Measurements from ENCODE around the gene TMEM203. TPM values are rescaled to one million over a fixed set of nuclear protein-coding genes. Genes with fewer than 3 reads are reported as not detected.

Gene TMEM203
- total RNA-seq, 1 donor from 2014 or later = 41.2 TPM

GRCh38 chr9:137194909-137195308 is 10.5 kb downstream of the TMEM203 start:
- no peak overlapping the region for H3K4me3 Mint-ChIP-seq (ENCODE audit: unreplicated experiment)
- DNase-seq (ENCODE audit: extremely low spot score, unreplicated experiment) = no peak
- TF ChIP-seq CTCF (IDR thresholded peaks at IDR 0.05) = no peak

GRCh38 chr9:137194388-137194787 is 11.1 kb downstream of the TMEM203 start:
- H3K36me3 Mint-ChIP-seq (ENCODE audit: unreplicated experiment) = peaks cover 7% of the 10 kb centered on the region
- H3K4me1 Mint-ChIP-seq (ENCODE audit: unreplicated experiment) = peaks cover 25% of the 10 kb centered on the region
- DNase-seq (ENCODE audit: extremely low spot score, unreplicated experiment) = no peak
- H3K4me3 Mint-ChIP-seq (ENCODE audit: unreplicated experiment) = no peak overlapping the region
- H3K27me3 Mint-ChIP-seq (ENCODE audit: unreplicated experiment) = no peaks in the 10 kb centered on the region
- TF ChIP-seq CTCF (IDR thresholded peaks at IDR 0.05) = no peak
- H3K9me3 Mint-ChIP-seq (ENCODE audit: unreplicated experiment) = no peaks in the 10 kb centered on the region
- no peak overlapping the region for H3K27ac Mint-ChIP-seq (ENCODE audit: unreplicated experiment)

More at GRCh38 chr9:137194909-137195308, 10.5 kb downstream of the TMEM203 start:
- Mint-ChIP-seq H3K27ac (ENCODE audit: unreplicated experiment) (no peak overlapping the region), H3K4me1 (ENCODE audit: unreplicated experiment) (peaks cover 24% of the 10 kb centered on the region), H3K36me3 (ENCODE audit: unreplicated experiment) (peaks cover 7% of the 10 kb centered on the region), H3K27me3 (ENCODE audit: unreplicated experiment) (no peaks in the 10 kb centered on the region), H3K9me3 (ENCODE audit: unreplicated experiment) (no peaks in the 10 kb centered on the region)

- Mint-ChIP-seq H3K36me3 (ENCODE audit: unreplicated experiment) (peaks cover 10% of the 10 kb centered on the region), H3K9me3 (ENCODE audit: unreplicated experiment) (no peaks in the 10 kb centered on the region), H3K4me3 (ENCODE audit: unreplicated experiment) (no peak overlapping the region), H3K27me3 (ENCODE audit: unreplicated experiment) (no peaks in the 10 kb centered on the region), H3K27ac (ENCODE audit: unreplicated experiment) (no peak overlapping the region), H3K4me1 (ENCODE audit: unreplicated experiment) (peaks cover 26% of the 10 kb centered on the region)
- no peak for TF ChIP-seq CTCF (IDR thresholded peaks at IDR 0.05)
- no peak for DNase-seq (ENCODE audit: extremely low spot score, unreplicated experiment)
Measured at GRCh38 chr9:137193771-137194170, 11.7 kb downstream of the TMEM203 start.

GRCh38 chr9:137192859-137193258 is 12.6 kb downstream of the TMEM203 start:
- H3K27ac Mint-ChIP-seq (ENCODE audit: unreplicated experiment) = no peak overlapping the region
- no peak overlapping the region for H3K4me3 Mint-ChIP-seq (ENCODE audit: unreplicated experiment)
- TF ChIP-seq CTCF (IDR thresholded peaks at IDR 0.05) = no peak
- H3K4me1 Mint-ChIP-seq (ENCODE audit: unreplicated experiment) = peaks cover 21% of the 10 kb centered on the region
- no peaks in the 10 kb centered on the region for H3K27me3 Mint-ChIP-seq (ENCODE audit: unreplicated experiment)
- H3K9me3 Mint-ChIP-seq (ENCODE audit: unreplicated experiment) = no peaks in the 10 kb centered on the region
- DNase-seq (ENCODE audit: extremely low spot score, unreplicated experiment) = no peak
- peaks cover 10% of the 10 kb centered on the region for H3K36me3 Mint-ChIP-seq (ENCODE audit: unreplicated experiment)

GRCh38 chr9:137192448-137192780 is 13.0 kb downstream of the TMEM203 start:
- Mint-ChIP-seq H3K4me1 (ENCODE audit: unreplicated experiment) (peaks cover 25% of the 10 kb centered on the region), H3K27me3 (ENCODE audit: unreplicated experiment) (no peaks in the 10 kb centered on the region), H3K9me3 (ENCODE audit: unreplicated experiment) (no peaks in the 10 kb centered on the region), H3K27ac (ENCODE audit: unreplicated experiment) (no peak overlapping the region), H3K36me3 (ENCODE audit: unreplicated experiment) (peaks cover 10% of the 10 kb centered on the region), H3K4me3 (ENCODE audit: unreplicated experiment) (no peak overlapping the region)
- no peak for DNase-seq (ENCODE audit: extremely low spot score, unreplicated experiment)
- TF ChIP-seq CTCF (IDR thresholded peaks at IDR 0.05) = no peak

All from osteocyte (in vitro differentiated cells).